Measurements from ENCODE around the gene KIAA2012.
A peak's percentile ranks its signal among the peaks of the same experiment; 100 is the strongest.

KIAA2012 gene

GRCh38 chr2:202187570-202187969 is 114.5 kb downstream of the KIAA2012 start:
- TF ChIP-seq PAX5 (IDR thresholded peaks at IDR 0.05; ENCODE audit: insufficient read depth, low read length, severe bottlenecking) (no peak), TAF1 (IDR thresholded peaks at IDR 0.05; ENCODE audit: low read depth, low read length) (no peak), POLR2AphosphoS5 (IDR thresholded peaks at IDR 0.05; ENCODE audit: low read depth, low read length) (no peak), SPI1 (IDR thresholded peaks at IDR 0.05; ENCODE audit: low read depth, low read length) (no peak), POU2F2 (IDR thresholded peaks at IDR 0.05; ENCODE audit: low read depth, low read length) (no peak), POLR2A (IDR thresholded peaks at IDR 0.05; ENCODE audit: low read depth, low read length) (no peak)
- FAIRE-seq (no peak), DNase-seq (ENCODE audit: insufficient read length, low spot score) (no peak)

GRCh38 chr2:202193305-202193704 is 120.2 kb downstream of the KIAA2012 start:
- DNase-seq (ENCODE audit: insufficient read length, low spot score) (no peak), FAIRE-seq (no peak)
- TF ChIP-seq POLR2A (IDR thresholded peaks at IDR 0.05; ENCODE audit: low read depth, low read length), result no peak
- no peak for TF ChIP-seq POU2F2 (IDR thresholded peaks at IDR 0.05; ENCODE audit: low read depth, low read length)
- no peak for TF ChIP-seq TAF1 (IDR thresholded peaks at IDR 0.05; ENCODE audit: low read depth, low read length)
- no peak for TF ChIP-seq SPI1 (IDR thresholded peaks at IDR 0.05; ENCODE audit: low read depth, low read length)
- no peak for TF ChIP-seq POLR2AphosphoS5 (IDR thresholded peaks at IDR 0.05; ENCODE audit: low read depth, low read length)
- TF ChIP-seq PAX5 (IDR thresholded peaks at IDR 0.05; ENCODE audit: insufficient read depth, low read length, severe bottlenecking), result no peak

DNA sequence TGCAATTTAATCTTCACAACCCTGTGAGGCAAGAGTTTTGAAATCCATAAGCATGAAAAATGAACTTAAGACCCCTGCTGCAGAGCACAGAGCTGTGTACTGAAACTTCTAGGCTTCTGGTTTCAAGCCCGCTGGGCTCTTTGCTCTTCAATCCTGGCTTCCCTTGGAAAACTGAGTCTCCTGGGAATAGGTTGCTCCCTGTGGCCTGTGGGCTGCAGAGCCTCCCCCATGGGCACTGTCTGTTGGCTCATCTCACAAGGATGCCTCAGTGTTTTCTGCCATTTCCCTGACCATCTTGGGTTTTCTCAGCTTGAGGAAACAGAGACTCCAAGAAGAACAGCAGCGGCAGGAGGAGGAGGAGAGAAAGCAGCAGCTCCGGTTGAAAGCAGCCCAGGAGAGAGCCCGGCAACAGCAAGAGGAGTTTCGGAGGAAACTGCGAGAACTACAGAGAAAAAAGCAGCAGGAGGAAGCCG is 120.9 kb downstream of the KIAA2012 start:
- DNase-seq (ENCODE audit: insufficient read length, low spot score) (no peak), FAIRE-seq (no peak)
- no peak for TF ChIP-seq POLR2A (IDR thresholded peaks at IDR 0.05; ENCODE audit: low read depth, low read length)
- TF ChIP-seq PAX5 (IDR thresholded peaks at IDR 0.05; ENCODE audit: insufficient read depth, low read length, severe bottlenecking), result no peak
- no peak for TF ChIP-seq POLR2AphosphoS5 (IDR thresholded peaks at IDR 0.05; ENCODE audit: low read depth, low read length)
- no peak for TF ChIP-seq POU2F2 (IDR thresholded peaks at IDR 0.05; ENCODE audit: low read depth, low read length)
- no peak for TF ChIP-seq SPI1 (IDR thresholded peaks at IDR 0.05; ENCODE audit: low read depth, low read length)
- TF ChIP-seq TAF1 (IDR thresholded peaks at IDR 0.05; ENCODE audit: low read depth, low read length), result no peak

DNA sequence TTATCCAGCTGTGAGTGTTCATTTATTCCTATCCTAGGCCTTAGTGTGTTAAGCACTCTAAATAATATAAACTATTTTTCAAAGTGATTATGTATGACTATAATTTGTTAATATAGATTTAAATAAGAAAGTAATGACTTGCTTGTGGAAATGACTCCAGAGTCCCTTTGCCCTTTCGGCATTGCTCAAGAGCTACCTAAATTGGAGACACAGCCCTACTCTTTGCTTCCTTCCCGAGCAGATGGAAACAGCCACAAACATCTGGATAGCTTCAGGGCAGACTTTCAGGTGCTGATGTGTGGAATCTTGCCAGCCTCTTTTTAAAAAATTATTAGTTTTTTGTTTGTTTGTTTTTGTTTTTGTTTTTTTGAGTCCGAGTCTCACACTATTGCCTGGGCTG is 121.4 kb downstream of the KIAA2012 start:
- FAIRE-seq (no peak), DNase-seq (ENCODE audit: insufficient read length, low spot score) (no peak)
- TF ChIP-seq POLR2AphosphoS5 (IDR thresholded peaks at IDR 0.05; ENCODE audit: low read depth, low read length) (no peak), POLR2A (IDR thresholded peaks at IDR 0.05; ENCODE audit: low read depth, low read length) (no peak), PAX5 (IDR thresholded peaks at IDR 0.05; ENCODE audit: insufficient read depth, low read length, severe bottlenecking) (no peak), POU2F2 (IDR thresholded peaks at IDR 0.05; ENCODE audit: low read depth, low read length) (no peak), TAF1 (IDR thresholded peaks at IDR 0.05; ENCODE audit: low read depth, low read length) (no peak)

DNA sequence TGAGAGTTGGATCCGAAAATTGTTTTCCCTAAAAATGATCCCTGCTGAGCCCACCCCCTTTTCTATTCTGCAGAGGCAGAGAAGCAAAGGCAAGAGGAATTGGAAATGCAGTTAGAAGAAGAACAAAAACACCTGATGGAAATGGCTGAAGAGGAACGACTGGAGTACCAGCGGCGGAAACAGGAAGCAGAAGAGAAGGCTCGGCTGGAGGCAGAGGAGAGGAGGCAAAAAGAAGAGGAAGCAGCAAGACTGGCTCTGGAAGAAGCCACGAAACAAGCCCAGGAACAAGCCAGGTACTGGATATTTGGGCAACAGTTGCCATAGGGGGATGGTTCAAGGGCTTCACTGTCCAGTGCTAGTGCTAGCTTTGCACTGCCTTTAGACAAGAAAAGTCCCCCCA is 123.7 kb downstream of the KIAA2012 start:
- DNase-seq (ENCODE audit: insufficient read length, low spot score) (no peak), FAIRE-seq (no peak)
- TF ChIP-seq POLR2AphosphoS5 (IDR thresholded peaks at IDR 0.05; ENCODE audit: low read depth, low read length), result no peak
- TF ChIP-seq POU2F2 (IDR thresholded peaks at IDR 0.05; ENCODE audit: low read depth, low read length), result no peak
- no peak for TF ChIP-seq SPI1 (IDR thresholded peaks at IDR 0.05; ENCODE audit: low read depth, low read length)
- no peak for TF ChIP-seq POLR2A (IDR thresholded peaks at IDR 0.05; ENCODE audit: low read depth, low read length)
- no peak for TF ChIP-seq PAX5 (IDR thresholded peaks at IDR 0.05; ENCODE audit: insufficient read depth, low read length, severe bottlenecking)
- TF ChIP-seq TAF1 (IDR thresholded peaks at IDR 0.05; ENCODE audit: low read depth, low read length), result no peak

- TF ChIP-seq TAF1 (IDR thresholded peaks at IDR 0.05; ENCODE audit: low read depth, low read length), result no peak
- no peak for TF ChIP-seq POU2F2 (IDR thresholded peaks at IDR 0.05; ENCODE audit: low read depth, low read length)
- TF ChIP-seq POLR2A (IDR thresholded peaks at IDR 0.05; ENCODE audit: low read depth, low read length), result no peak
- TF ChIP-seq POLR2AphosphoS5 (IDR thresholded peaks at IDR 0.05; ENCODE audit: low read depth, low read length), result no peak
- no peak for TF ChIP-seq SPI1 (IDR thresholded peaks at IDR 0.05; ENCODE audit: low read depth, low read length)
- TF ChIP-seq PAX5 (IDR thresholded peaks at IDR 0.05; ENCODE audit: insufficient read depth, low read length, severe bottlenecking), result no peak
- FAIRE-seq (peak; percentile 41), DNase-seq (ENCODE audit: insufficient read length, low spot score) (no peak)
Observed at GRCh38 chr2:202201220-202202160, 128.4 kb downstream of the KIAA2012 start.

GRCh38 chr2:202203348-202203747 is 130.3 kb downstream of the KIAA2012 start:
- TF ChIP-seq TAF1 (IDR thresholded peaks at IDR 0.05; ENCODE audit: low read depth, low read length), result no peak
- TF ChIP-seq POLR2A (IDR thresholded peaks at IDR 0.05; ENCODE audit: low read depth, low read length), result no peak
- no peak for TF ChIP-seq POLR2AphosphoS5 (IDR thresholded peaks at IDR 0.05; ENCODE audit: low read depth, low read length)
- no peak for TF ChIP-seq PAX5 (IDR thresholded peaks at IDR 0.05; ENCODE audit: insufficient read depth, low read length, severe bottlenecking)
- TF ChIP-seq SPI1 (IDR thresholded peaks at IDR 0.05; ENCODE audit: low read depth, low read length), result no peak
- no peak for TF ChIP-seq POU2F2 (IDR thresholded peaks at IDR 0.05; ENCODE audit: low read depth, low read length)
- DNase-seq (ENCODE audit: insufficient read length, low spot score) (peak; percentile 20), FAIRE-seq (peak; percentile 79)

DNA sequence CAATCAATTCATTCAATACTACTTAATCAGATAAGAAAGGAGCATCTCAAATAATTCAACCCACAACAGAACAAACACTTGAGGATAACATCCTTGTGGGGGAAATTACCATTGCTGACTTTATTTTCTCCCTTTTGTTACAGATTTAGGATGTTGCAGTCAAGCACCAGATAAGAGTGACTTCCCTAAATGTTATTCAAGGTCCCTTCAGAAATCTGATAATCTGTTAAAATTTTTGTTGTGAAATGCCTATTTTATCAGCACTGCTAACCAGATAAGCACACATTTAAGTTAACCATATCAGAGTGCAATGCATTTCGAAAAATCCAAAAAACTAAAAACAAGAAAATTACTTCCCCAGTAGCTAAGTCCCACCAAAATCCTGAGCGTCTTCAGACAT is 131.8 kb downstream of the KIAA2012 start:
- TF ChIP-seq POLR2AphosphoS5 (IDR thresholded peaks at IDR 0.05; ENCODE audit: low read depth, low read length) (no peak), TAF1 (IDR thresholded peaks at IDR 0.05; ENCODE audit: low read depth, low read length) (no peak), SPI1 (IDR thresholded peaks at IDR 0.05; ENCODE audit: low read depth, low read length) (no peak), POU2F2 (IDR thresholded peaks at IDR 0.05; ENCODE audit: low read depth, low read length) (no peak), POLR2A (IDR thresholded peaks at IDR 0.05; ENCODE audit: low read depth, low read length) (no peak), PAX5 (IDR thresholded peaks at IDR 0.05; ENCODE audit: insufficient read depth, low read length, severe bottlenecking) (no peak)
- no peak for FAIRE-seq
- DNase-seq (ENCODE audit: insufficient read length, low spot score), result no peak

DNA sequence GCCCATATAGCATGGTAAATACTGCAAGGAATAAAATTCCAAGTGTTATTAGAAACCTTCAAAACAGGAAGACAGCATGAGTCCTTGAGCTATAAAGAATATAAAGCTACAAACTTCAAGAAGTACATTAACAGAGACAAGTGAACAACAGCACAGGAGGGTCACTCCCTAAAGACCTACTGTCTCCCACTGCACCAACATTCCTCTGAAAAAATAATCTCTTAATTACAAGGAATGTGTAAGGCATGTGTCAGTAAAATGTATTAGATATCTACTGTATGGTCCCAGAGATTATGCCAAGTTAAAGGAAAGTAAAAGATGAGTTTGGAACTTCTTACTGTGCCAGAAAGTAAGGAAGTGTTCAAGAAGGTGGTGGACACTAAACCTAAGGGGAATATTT is 135.5 kb downstream of the KIAA2012 start:
- DNase-seq (ENCODE audit: insufficient read length, low spot score) (no peak), FAIRE-seq (no peak)
- TF ChIP-seq PAX5 (IDR thresholded peaks at IDR 0.05; ENCODE audit: insufficient read depth, low read length, severe bottlenecking), result no peak
- no peak for TF ChIP-seq POLR2AphosphoS5 (IDR thresholded peaks at IDR 0.05; ENCODE audit: low read depth, low read length)
- no peak for TF ChIP-seq POU2F2 (IDR thresholded peaks at IDR 0.05; ENCODE audit: low read depth, low read length)
- TF ChIP-seq POLR2A (IDR thresholded peaks at IDR 0.05; ENCODE audit: low read depth, low read length), result no peak
- no peak for TF ChIP-seq TAF1 (IDR thresholded peaks at IDR 0.05; ENCODE audit: low read depth, low read length)
- no peak for TF ChIP-seq SPI1 (IDR thresholded peaks at IDR 0.05; ENCODE audit: low read depth, low read length)

Data from GM12891 (cell line).